Measurements from ENCODE around the gene ZNF394. TPM values are rescaled to one million over a fixed set of nuclear protein-coding genes. Genes with fewer than 3 reads are reported as not detected.

ZNF394 gene
- total RNA-seq, 1 experiment from 2014 or later, result 24.2 TPM

DNA sequence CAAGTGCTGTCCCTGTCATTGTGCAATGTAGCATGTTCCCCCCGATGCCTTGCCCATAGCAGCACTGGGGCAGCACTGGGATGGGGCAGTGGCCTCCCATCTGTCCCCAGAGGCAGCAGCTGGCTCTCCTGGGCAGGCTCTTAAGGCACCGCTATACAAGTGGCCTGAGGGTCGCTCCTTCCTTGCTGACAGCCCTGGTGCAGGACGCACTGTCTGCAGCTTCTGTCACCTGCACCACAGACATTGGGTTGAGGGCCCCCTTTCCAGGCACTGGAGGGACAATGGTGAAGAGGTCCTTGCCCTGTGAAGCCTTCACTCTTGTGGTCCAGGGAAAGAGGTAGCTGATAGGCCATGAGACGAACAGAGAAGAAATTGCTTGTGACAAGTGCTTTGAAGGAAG, 50.8 kb downstream of the ZNF394 start:
- Histone ChIP-seq H4K91ac (ENCODE audit: insufficient read length, low read depth, low read length) (no peak overlapping the region), H4K20me1 (ENCODE audit: control insufficient read depth, insufficient read depth, insufficient read length) (no peaks in the 10 kb centered on the region), H3K23me2 (ENCODE audit: insufficient read length, low read depth, low read length, poor library complexity, severe bottlenecking) (no peaks in the 10 kb centered on the region), H3K9me3 (ENCODE audit: control insufficient read depth, low read depth, low read length) (no peaks in the 10 kb centered on the region), H3K4me1 (ENCODE audit: insufficient read depth, low read length) (no peaks in the 10 kb centered on the region), H2BK5ac (ENCODE audit: insufficient read length, low read length) (no peak overlapping the region), H3K56ac (ENCODE audit: insufficient read length, low read depth, low read length) (no peak overlapping the region), H2BK20ac (ENCODE audit: low read depth, low read length, poor library complexity, severe bottlenecking) (no peak overlapping the region), H3K23ac (ENCODE audit: insufficient read length, low read depth, low read length) (no peak overlapping the region), H3K14ac (ENCODE audit: insufficient read depth, low read length) (no peak overlapping the region), H2AFZ (ENCODE audit: low read length) (no peak overlapping the region), H3K79me2 (ENCODE audit: insufficient read depth, low read length) (no peaks in the 10 kb centered on the region), H2BK120ac (ENCODE audit: low read depth, low read length, poor library complexity, severe bottlenecking) (no peak overlapping the region), H3K4ac (ENCODE audit: low read depth, low read length) (no peak overlapping the region), H4K8ac (replicated peaks; ENCODE audit: insufficient read length, low read depth, low read length) (no peak overlapping the region), H2BK12ac (ENCODE audit: insufficient read length, low read depth, low read length) (no peak overlapping the region), H3K4me2 (ENCODE audit: insufficient read depth, insufficient read length, low read length) (no peak overlapping the region), H3T11ph (ENCODE audit: low read length) (no peak overlapping the region), H4K5ac (ENCODE audit: insufficient read length, low read depth, low read length) (no peak overlapping the region), H2AK5ac (ENCODE audit: insufficient read length, low read length) (no peak overlapping the region), H3K9ac (ENCODE audit: extremely low read depth, insufficient read length, low read length) (no peak overlapping the region), H2BK15ac (ENCODE audit: low read depth, low read length) (no peak overlapping the region), H3K27me3 (ENCODE audit: insufficient read depth, low read length) (no peaks in the 10 kb centered on the region), H3K27ac (ENCODE audit: insufficient read length, low read depth, low read length) (no peak overlapping the region), H3K79me1 (ENCODE audit: insufficient read depth, low read depth, low read length, poor library complexity, severe bottlenecking) (no peaks in the 10 kb centered on the region), H3K18ac (ENCODE audit: insufficient read length, low read depth, low read length) (no peak overlapping the region)
- H3K4me3 Mint-ChIP-seq, result no peak overlapping the region
- H3K4me1 Mint-ChIP-seq, result no peaks in the 10 kb centered on the region
- no peak for DNase-seq
- WGBS (ENCODE audit: extremely low coverage, insufficient read length, low lambda C conversion rate), result no CpG with 5 or more reads among the region's 5 CpGs
- no peaks in the 10 kb centered on the region for H3K9me3 Mint-ChIP-seq
- H3K36me3 Mint-ChIP-seq (ENCODE audit: insufficient read depth in 1 of 3, low read depth in 3 of 3), result peaks cover 42 to 88% (median 85%) of the 10 kb centered on the region in 3 experiments; a peak in 6 of 7 replicates
- peak overlapping the region in 2 of 3 experiments; percentile 72 to 79; a peak in 3 of 7 replicates for H3K27ac Mint-ChIP-seq
- H3K27me3 Mint-ChIP-seq (ENCODE audit: low read depth), result no peaks in the 10 kb centered on the region; the same call in 1 of the 2 replicates
- TF ChIP-seq, protein P1, sequence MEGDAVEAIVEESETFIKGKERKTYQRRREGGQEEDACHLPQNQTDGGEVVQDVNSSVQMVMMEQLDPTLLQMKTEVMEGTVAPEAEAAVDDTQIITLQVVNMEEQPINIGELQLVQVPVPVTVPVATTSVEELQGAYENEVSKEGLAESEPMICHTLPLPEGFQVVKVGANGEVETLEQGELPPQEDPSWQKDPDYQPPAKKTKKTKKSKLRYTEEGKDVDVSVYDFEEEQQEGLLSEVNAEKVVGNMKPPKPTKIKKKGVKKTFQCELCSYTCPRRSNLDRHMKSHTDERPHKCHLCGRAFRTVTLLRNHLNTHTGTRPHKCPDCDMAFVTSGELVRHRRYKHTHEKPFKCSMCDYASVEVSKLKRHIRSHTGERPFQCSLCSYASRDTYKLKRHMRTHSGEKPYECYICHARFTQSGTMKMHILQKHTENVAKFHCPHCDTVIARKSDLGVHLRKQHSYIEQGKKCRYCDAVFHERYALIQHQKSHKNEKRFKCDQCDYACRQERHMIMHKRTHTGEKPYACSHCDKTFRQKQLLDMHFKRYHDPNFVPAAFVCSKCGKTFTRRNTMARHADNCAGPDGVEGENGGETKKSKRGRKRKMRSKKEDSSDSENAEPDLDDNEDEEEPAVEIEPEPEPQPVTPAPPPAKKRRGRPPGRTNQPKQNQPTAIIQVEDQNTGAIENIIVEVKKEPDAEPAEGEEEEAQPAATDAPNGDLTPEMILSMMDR (conservative IDR thresholded peaks at IDR 0.05), result no peak

All from H9 (cell line).